Psoas muscle (tissue), 8 donors: ENCODE data around the gene APOL4. TPM values are rescaled to one million over a fixed set of nuclear protein-coding genes. Genes with fewer than 3 reads are reported as not detected.
"Not testable (repeated sequence)": the region's sequence is repeated elsewhere in the genome, so short reads cannot be mapped to it uniquely, and the experiment has no call there.

Source experiments
- ATAC-seq, 4 donors: fragments of 200-7000 bp; cut with Tn5 transposase; one replicate each; pipeline ENCODE4 v1.9.1; 2020; ENCODE audit warnings: moderate library complexity in 3 of 4, mild to moderate bottlenecking in 2 of 4
- DNase-seq, 2 donors: peaks; one replicate each; pipeline ENCODE4 v3.0.0-alpha.2; 2020
- H3K27ac ChIP-seq: fragments of 200-600 bp; one replicate; pipeline ENCODE4 v1.8.0; 2022
- H3K27me3 ChIP-seq, 3 donors: fragments of 200-600 bp in 1 of 3; one replicate each; pipeline versions ENCODE4 v1.6.1 to v1.8.0; 2013 to 2022; ENCODE audit warnings: low read length in 2 of 3, mild to moderate bottlenecking in 2 of 3, moderate library complexity in 1 of 3; ENCODE audit not compliant: insufficient read depth in 3 of 3
- H3K36me3 ChIP-seq, 2 donors: fragments of 200-600 bp in 1 of 2; one replicate each; pipeline versions ENCODE4 v1.6.1 to v1.8.0; 2013 to 2022; ENCODE audit warnings: low read depth in 1 of 2, mild to moderate bottlenecking in 1 of 2, moderate library complexity in 1 of 2; ENCODE audit not compliant: insufficient read depth in 1 of 2
- H3K4me1 ChIP-seq: fragments of 200-600 bp; one replicate; pipeline ENCODE4 v1.8.0; 2022
- H3K4me3 ChIP-seq: fragments of 200-600 bp; one replicate; pipeline ENCODE4 v1.8.0; 2022; ENCODE audit warnings: mild to moderate bottlenecking
- H3K9me3 ChIP-seq: fragments of 200-600 bp; one replicate; pipeline ENCODE4 v1.8.0; 2022
- WGBS, 3 donors: extraction: QIAGEN DNeasy Blood & Tissue Kit; methylation state at CpG; one replicate each; pipeline versions ENCODE4 v1.1.6 to v1.1.7; 2013; 5-methylcytosine and 5-hydroxymethylcytosine counted together
- intact Hi-C, 2 donors: fragments of 100-400 bp; cut with DNase I; formaldehyde crosslinking; loops; one replicate each; pipeline versions ENCODE4 v1.11.0 to v1.14.2; 2022
- polyA plus RNA-seq, 3 donors: library from polyadenylated mRNA; stranded (reverse); fragments of 200-250 nt; gene quantifications; one replicate each; pipeline ENCODE4 v1.2.3, GENCODE V29; 2013
- total RNA-seq, 4 donors: library from RNA; stranded (reverse); fragmentation: NEBNext Ultra II Directional in 2 of 4; extraction: Animal tissue kit (Norgen Biotek cat#: 25700) in 2 of 4; gene quantifications; one replicate each; pipeline versions ENCODE4 v1.2.1 to v1.2.4, GENCODE V29; 2021 to 2023
- TF ChIP-seq, protein P1 (sequence below): fragments of 200-600 bp; IDR thresholded peaks from one replicate; pipeline ENCODE4 v1.8.0; 2022; ENCODE audit warnings: antibody characterized with exemption
- donor health status: healthy with polysubstance abuse.
- donor health status: DM: no; HTN: no; CAD: no; lungs with moderate emphysema.
- donor health status: Bipolar disorder and iron deficiency.
- donor health status: healthy.
- donor health status: DM: yes; HTN: yes; CAD: no.
- donor health status: DM: no; HTN: no; CAD: no.
- donor health status: DM: no; HTN: no; CAD: no.
- donor health status: DM: yes; HTN: yes; CAD: no.

APOL4 gene
- total and polyA plus RNA-seq, 7 donors = 0.86 to 6.8 (median 1.6) TPM

DNA sequence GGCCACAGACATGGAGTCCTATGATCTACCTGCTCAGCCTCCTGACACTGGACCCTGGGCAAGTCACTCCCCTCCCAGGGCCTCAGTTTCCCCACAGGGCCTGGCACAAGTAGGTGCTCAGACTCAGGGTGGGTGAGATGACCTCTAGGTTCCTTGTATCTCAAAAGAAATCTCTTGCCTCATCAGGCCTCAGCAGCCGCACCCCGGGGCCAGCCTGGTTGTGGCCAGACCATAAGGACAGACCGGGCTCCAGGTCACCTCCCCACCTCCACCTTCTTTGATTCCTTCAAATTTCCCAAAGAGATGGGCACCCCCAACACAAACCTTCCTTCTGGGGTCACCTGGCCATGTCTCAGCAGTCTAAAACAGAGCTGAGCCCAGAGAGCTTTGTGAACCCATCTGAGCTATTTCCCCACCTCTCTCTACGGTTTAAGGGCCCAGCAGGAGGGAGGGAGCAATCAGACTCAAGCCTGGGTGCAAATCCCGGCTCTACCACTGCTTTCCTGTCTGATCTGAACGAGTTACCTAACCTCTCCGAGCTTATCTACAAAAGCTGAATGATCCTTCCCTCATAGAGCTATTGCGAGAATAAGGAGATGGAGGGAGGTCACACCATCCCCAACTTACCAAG is 2.5 kb upstream of the APOL4 start:
- TF ChIP-seq, protein P1, sequence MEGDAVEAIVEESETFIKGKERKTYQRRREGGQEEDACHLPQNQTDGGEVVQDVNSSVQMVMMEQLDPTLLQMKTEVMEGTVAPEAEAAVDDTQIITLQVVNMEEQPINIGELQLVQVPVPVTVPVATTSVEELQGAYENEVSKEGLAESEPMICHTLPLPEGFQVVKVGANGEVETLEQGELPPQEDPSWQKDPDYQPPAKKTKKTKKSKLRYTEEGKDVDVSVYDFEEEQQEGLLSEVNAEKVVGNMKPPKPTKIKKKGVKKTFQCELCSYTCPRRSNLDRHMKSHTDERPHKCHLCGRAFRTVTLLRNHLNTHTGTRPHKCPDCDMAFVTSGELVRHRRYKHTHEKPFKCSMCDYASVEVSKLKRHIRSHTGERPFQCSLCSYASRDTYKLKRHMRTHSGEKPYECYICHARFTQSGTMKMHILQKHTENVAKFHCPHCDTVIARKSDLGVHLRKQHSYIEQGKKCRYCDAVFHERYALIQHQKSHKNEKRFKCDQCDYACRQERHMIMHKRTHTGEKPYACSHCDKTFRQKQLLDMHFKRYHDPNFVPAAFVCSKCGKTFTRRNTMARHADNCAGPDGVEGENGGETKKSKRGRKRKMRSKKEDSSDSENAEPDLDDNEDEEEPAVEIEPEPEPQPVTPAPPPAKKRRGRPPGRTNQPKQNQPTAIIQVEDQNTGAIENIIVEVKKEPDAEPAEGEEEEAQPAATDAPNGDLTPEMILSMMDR = no peak
- intact Hi-C loops = no loop called here
- 87 to 92% (median 91%) methylated on average over 8 of the region's 8 CpGs for WGBS, 3 donors
- DNase-seq (no peak), ATAC-seq (no peak)
- no peak overlapping the region for H3K4me3 ChIP-seq
- H3K27me3 ChIP-seq = no peaks in the 10 kb centered on the region
- H3K9me3 ChIP-seq = no peaks in the 10 kb centered on the region
- no peaks in the 10 kb centered on the region for H3K36me3 ChIP-seq
- no peaks in the 10 kb centered on the region for H3K4me1 ChIP-seq
- no peak overlapping the region for H3K27ac ChIP-seq

DNA sequence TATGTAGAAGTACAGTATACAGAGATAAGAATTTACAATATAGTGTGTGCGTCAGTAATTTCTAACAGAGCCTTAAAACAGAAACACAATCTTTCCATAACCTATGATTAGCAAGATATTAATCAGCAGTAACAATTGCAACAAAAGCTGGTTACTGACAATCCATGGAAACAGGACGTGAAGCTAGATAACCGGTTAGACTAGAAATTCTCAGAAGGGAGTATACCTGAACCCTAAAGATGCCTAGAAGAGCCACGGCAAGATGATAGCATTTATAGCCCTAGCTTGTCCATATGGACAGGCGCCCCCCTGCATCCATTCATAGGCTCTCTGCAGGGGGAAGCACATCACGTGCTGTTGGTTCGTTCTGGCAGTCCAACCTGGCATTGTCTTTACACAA is 1.8 kb upstream of the APOL4 start:
- H3K9me3 ChIP-seq, H3K27ac ChIP-seq, DNase-seq, H3K4me1 ChIP-seq, H3K36me3 ChIP-seq, H3K4me3 ChIP-seq, H3K27me3 ChIP-seq, ATAC-seq, intact Hi-C loops: not testable (repeated sequence)
- WGBS, 3 donors = 84 to 93% (median 86%) methylated on average over 7 of the region's 7 CpGs

DNA sequence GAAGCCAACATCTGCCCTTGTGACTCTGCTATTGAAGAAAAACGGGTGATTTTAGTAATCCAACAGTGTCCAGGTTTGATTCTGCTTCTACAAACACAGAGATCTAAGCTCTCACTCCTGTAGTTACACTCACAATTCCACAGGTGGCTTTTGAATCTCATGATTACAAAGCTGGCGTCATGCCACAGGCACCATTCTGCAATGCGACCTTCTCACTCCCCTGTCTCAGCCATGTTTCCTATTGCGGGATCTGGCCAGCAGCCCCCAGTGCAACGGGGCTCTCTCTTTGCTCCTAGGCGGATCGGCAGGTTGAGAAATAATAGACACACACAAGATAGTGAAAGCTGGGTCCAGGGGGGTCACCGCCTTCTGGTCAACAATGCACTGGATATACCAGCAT is 1.3 kb upstream of the APOL4 start:
- ATAC-seq, DNase-seq, H3K36me3 ChIP-seq, H3K27me3 ChIP-seq, H3K9me3 ChIP-seq, H3K27ac ChIP-seq, H3K4me1 ChIP-seq, intact Hi-C loops, H3K4me3 ChIP-seq: not testable (repeated sequence)
- TF ChIP-seq, protein P1 = peak; percentile 4
- WGBS, 3 donors = 34 to 42% (median 36%) methylated on average over 8 of the region's 8 CpGs

DNA sequence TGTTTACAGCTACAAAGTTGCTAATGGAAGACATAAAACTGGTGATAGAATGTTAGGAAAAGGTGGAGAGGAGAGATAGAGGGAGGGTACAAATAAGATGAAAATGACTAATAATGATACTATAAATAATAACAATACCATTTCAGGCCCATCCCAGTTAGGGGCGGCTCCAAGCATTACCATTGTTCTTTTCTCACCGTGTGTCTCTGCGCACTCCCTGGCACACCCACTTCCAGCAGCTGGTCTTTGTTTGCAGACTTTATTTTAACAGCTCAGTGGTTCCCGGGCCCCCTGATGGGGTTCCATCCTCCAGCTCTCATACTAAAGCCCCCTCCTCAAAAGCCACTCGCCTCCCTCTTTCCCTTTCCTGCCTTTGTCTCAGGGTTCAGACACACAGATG is 584 bp downstream of the APOL4 start:
- H3K27me3 ChIP-seq, intact Hi-C loops, H3K9me3 ChIP-seq, ATAC-seq, DNase-seq, H3K36me3 ChIP-seq, H3K4me1 ChIP-seq: not testable (repeated sequence)
- 25 to 75% (median 69%) methylated on average over 1 of the region's 5 CpGs for WGBS, 3 donors
- peak overlapping the region; percentile 16 for H3K27ac ChIP-seq
- peak overlapping the region; percentile 38 for H3K4me3 ChIP-seq

DNA sequence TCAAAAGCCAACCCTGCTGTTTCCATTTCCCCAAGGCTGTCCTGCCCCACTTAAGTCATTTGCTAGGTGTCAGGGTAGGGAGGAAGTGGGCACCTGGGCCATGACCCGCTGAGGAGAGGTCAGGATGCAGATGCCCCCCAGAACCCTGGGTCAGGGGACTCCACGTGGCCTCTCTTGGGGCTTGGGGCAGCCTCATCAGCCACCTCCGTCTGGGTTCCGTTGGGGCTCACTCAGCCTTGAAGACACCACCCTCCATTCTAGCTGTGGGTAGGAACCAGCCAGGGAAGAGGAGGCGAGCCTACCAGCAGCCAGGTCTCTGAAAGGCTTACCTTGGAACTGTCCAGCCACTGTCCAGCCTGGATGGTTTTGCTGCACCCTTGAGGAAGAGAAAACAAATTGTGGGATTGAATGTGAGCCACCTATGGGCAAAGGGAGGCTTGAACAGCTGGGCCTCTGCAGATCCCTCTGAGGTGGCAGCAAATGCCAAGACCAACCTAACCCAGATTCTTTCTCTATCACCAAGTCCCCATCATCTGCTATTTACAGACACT is 2.5 kb downstream of the APOL4 start:
- no peak overlapping the region for H3K4me3 ChIP-seq
- 67 to 79% (median 77%) methylated on average over 5 of the region's 5 CpGs for WGBS, 3 donors
- TF ChIP-seq, protein P1 = peak; percentile 19
- ATAC-seq (peak in 3 of 4 donors; percentile 44 to 87 (median 75)), DNase-seq (no peak)
- H3K9me3 ChIP-seq = no peaks in the 10 kb centered on the region
- H3K27ac ChIP-seq = peak overlapping the region; percentile 59
- no peaks in the 10 kb centered on the region for H3K27me3 ChIP-seq
- H3K36me3 ChIP-seq = no peaks in the 10 kb centered on the region
- peaks cover 14% of the 10 kb centered on the region for H3K4me1 ChIP-seq
- intact Hi-C loops = loop anchor here (2.0 to 10.0 kb wide), 3 partner anchors 38 to 286 kb away; partner anchors contain the start of genes APOL2 (in 1 of the 2) and TXN2 (in 1 of the 2)
